ENCODE results near the gene PCK2.
"Not testable (repeated sequence)": the region's sequence is repeated elsewhere in the genome, so short reads cannot be mapped to it uniquely, and the experiment has no call there.

PCK2 gene

GRCh38 chr14:24093901-24094840 is at the start of gene PCK2:
Gene PCK2 (plus strand): TSS chr14:24094311. CDS start chr14:24094406, 95 bp downstream.
- DNase-seq: peak; percentile 72

- DNase-seq: not testable (repeated sequence)
Measured at GRCh38 chr14:24049002-24049401, 45.1 kb upstream of the PCK2 start.

DNA sequence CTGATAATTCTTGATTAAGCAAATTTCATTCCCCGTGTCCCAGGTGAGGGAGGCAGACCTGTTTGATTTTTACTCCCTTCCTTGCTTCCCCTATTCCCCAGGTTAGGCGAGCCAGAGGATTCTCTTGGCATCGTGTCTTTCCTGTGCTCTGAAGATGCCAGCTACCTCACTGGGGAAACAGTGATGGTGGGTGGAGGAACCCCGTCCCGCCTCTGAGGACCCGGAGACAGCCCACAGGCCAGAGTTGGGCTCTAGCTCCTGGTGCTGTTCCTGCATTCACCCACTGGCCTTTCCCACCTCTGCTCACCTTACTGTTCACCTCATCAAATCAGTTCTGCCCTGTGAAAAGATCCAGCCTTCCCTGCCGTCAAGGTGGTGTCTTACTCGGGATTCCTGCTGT is 43.4 kb upstream of the PCK2 start:
- DNase-seq: not testable (repeated sequence)

DNA sequence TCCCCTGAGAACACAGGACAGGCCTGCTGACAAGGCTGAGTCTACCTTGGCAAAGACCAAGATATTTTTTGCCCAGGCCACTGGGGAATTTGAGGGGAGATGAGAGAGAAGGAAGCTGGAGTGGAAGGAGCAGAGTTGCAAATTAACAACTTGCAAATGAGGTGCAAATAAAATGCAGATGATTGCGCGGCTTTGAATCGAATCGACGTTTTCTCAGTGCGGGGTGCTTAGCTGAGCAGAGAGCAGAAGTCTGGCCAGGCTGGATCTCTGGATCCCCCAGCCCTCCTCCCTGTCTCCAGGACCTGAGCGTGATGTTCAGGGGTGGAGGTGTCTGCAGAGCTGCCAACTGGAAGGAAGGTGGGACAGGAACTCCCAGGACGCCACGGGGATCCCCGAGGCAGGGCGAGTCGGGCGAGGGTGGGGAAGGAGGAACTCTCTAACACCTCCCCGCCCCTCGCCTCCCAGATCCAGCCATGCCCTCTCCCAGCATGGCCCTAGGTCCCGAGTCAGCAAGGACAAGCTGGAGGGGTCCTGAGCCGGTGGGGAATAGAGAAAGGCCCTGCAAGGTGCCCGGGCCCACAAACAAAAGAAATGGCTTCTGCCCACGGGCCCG is 42.8 kb upstream of the PCK2 start:
- no peak for DNase-seq

DNA sequence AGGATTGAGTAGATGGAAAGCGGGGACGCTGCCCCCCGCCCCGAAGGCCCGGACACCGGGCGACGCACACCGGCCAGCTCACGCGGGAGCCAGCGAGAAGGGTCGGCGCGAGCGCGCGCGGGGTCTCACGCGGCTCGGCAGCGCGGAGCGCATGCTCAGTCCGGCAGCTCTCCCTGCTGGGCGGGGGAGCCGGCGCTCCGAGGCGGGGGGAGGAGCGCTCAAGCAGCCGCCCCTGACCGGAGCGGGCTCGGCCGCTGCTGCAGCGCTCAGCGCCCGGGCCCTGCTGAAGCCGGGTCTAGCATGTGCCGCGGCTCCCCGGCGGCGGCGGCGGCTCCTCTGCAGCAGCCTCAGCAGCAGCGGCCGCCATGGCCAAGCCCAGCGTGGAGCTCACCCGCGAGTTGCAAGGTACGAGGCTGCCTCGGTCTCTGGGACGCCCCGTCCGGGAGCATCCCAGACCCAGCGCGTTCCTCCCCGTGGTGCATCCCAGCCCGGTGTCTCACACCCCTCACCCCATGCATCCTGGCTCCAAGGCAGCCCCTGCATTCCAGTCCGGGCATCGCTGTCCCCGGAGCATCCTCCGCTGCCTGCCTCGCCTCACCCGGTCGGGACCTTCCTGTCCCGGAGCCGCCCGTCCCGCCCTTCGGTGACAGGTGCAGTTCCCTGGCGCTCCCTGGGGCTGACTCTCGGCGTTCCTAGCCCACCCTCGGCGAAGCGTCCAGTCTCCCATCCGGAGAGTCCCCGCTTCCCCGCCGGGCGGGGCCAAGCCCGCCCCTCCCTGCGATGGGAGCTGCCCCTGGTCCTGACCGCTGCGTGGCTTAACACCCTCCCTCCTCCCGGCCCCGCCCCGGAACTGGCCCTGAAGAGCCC is 42.1 kb upstream of the PCK2 start, which contains the start of gene CARMIL3:
Gene CARMIL3 (plus strand): TSS at position 221 of the 867 bp plus-strand sequence. CDS start 145 bp downstream, at position 366.
- DNase-seq: peak; percentile 35

- no peak for DNase-seq
Measured at GRCh38 chr14:24052656-24053547, 41.2 kb upstream of the PCK2 start.

DNA sequence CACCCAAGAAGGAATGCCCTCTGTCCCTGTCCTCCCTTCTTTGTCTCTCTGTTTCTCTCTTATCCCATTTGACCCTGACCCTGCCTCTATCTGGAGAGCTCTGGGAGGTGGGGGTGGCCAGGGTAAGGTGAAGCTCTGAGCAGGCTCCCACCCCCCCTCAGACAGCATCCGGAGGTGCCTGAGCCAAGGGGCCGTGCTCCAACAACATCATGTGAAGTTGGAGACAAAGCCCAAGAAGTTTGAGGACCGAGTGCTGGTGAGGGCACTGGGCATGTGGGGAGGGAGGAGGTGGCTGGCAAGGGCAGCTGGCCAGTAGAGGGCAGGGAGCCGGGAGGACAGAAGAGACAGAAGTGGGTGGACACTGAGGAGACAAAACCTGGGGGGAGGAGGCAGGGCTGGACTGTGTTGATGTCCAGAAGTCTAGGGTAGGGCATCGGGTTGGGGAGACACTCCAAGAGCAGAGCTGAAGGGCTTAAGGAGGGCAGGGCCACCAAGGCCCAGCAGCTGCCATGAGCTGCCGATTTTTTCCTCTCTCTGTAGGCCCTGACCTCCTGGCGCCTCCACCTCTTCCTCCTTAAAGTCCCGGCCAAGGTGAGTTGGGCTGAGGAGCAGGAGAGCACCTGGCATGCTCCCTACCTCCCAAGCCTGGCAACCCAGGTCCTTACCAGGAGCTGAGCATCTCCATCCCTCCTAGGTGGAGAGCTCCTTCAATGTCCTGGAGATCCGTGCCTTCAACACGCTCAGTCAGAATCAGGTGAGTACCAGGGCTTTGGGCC is 40.4 kb upstream of the PCK2 start:
- DNase-seq: no peak

DNA sequence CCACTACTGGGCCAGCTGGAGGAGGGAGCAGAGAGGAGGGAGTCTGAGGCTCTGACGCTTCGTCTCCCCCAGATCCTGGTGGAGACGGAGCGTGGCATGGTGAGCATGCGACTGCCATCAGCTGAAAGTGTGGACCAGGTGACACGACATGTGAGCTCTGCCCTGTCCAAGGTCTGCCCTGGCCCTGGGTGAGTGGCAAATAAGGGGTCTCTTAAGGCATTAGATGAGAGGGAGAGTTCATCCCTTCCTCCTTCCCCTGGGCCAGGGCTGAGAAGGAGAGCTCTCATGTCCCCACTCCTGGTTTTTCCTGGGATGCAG is 39.8 kb upstream of the PCK2 start:
- DNase-seq: no peak

- DNase-seq: no peak
Measured at GRCh38 chr14:24054646-24055045, 39.5 kb upstream of the PCK2 start.

- DNase-seq: no peak
Measured at GRCh38 chr14:24055971-24056799, 37.9 kb upstream of the PCK2 start.

DNA sequence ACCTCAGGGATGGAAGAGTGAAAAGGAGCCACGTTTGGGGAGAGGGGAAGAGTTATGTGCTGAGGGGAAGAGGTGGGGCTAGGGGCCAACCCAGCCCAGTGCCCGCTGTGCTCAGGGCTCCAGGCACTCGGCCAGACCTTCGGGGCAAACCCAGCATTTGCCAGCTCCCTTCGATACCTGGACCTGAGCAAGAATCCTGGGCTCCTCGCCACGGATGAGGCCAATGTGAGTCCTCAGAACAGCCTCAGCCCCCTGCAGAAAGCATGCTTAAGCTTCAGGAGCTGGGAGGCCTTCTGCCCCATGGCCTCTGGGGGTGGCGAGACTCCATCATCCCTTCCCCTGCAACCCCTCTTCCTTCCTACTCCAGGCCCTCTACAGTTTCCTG is 37.3 kb upstream of the PCK2 start:
- no peak for DNase-seq

DNA sequence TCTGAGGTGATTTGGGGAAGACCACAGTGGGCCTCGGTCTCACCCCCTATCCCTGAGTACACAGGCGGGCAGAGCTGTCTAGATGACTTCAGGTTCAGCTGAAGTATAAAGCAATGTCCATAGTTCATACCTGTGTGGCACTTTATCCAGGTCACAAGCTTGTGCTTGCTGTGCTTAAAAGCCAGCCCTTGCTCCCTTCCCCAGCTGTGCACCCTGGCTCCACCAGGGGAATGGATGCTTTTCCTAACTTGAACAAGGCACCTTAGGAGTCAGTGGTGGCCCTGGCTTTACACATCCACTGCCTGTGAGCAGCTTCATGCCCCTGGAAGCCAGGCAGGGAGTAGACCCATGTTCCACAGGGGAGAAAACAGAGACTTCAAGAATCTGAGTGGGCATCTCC is 36.8 kb upstream of the PCK2 start:
- no peak for DNase-seq

GRCh38 chr14:24057867-24058259 is 36.2 kb upstream of the PCK2 start:
- no peak for DNase-seq

DNA sequence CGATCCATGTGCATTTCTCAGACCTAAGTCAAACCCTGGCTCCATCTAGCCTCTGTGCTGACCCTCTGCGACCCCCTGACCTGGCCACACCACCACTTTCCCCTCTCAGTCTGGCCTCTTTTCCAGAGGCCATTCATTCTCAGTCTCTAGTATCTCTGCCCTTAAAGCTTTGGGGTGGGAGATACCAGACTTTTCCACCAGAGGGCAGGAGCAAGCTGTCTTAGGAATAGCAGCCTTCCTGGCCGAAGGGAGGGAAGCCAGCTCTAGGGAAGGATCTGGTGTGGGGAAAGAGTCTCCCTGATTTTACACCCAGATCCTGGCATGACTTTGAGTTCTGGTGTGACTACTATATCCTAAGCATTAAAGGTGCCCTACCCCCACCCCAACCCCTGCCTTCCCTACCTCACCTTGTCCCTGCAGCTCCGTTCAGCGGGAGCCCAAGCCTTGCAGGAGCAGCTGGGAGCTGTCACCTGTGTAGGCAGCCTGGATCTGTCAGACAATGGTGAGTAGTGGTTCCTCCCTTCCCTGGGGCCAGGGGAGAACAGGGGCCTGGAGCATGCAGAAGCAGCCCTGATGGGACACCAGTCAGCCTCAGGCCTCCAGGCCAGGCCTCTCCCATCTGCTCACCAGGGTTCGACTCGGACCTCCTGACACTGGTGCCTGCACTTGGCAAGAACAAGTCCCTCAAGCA is 35.7 kb upstream of the PCK2 start:
- peak; percentile 39 for DNase-seq

- no peak for DNase-seq
Measured at GRCh38 chr14:24058951-24059475, 35.1 kb upstream of the PCK2 start.

GRCh38 chr14:24059841-24060388 is 34.2 kb upstream of the PCK2 start:
- no peak for DNase-seq

GRCh38 chr14:24060443-24060842 is 33.7 kb upstream of the PCK2 start:
- no peak for DNase-seq

GRCh38 chr14:24060984-24061913 is 32.9 kb upstream of the PCK2 start:
- DNase-seq: no peak

Measured in NCI-H1048 (cell line).